ENCODE data around the gene LRIG2. TPM values are rescaled to one million over a fixed set of nuclear protein-coding genes. Genes with fewer than 3 reads are reported as not detected.
A peak's percentile ranks its signal among the peaks of the same experiment; 100 is the strongest.

The LRIG2 gene
- total and polyA plus RNA-seq, 2 of the 13 experiments (the other 11 are each of a cell fraction or from before 2014, with no cell fraction given) = 8.1 to 12.2 TPM

DNA sequence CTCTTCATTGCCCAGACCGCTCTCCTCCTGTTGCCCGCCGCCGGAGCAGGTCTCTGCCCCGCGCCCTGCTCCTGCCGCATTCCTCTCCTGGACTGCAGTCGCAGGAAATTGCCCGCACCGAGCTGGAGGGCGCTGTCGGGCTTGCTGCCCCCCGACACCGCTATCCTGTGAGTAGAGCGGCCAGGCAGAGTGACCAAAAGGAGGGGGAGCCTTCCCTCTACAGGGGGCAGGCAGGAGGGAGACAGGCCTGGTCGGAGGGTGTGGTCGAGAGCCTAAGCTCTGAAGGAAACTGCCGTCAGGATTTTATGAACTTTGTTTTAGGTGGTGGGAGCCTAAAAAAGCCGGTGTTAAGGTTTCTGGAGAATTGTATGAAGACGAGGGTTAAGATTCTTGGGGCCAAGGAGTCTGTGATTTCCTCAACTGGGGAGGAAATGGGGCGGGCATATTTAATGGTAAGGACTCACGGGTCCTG is 517 bp downstream of the LRIG2 start (continued):
- TF ChIP-seq, protein P1, sequence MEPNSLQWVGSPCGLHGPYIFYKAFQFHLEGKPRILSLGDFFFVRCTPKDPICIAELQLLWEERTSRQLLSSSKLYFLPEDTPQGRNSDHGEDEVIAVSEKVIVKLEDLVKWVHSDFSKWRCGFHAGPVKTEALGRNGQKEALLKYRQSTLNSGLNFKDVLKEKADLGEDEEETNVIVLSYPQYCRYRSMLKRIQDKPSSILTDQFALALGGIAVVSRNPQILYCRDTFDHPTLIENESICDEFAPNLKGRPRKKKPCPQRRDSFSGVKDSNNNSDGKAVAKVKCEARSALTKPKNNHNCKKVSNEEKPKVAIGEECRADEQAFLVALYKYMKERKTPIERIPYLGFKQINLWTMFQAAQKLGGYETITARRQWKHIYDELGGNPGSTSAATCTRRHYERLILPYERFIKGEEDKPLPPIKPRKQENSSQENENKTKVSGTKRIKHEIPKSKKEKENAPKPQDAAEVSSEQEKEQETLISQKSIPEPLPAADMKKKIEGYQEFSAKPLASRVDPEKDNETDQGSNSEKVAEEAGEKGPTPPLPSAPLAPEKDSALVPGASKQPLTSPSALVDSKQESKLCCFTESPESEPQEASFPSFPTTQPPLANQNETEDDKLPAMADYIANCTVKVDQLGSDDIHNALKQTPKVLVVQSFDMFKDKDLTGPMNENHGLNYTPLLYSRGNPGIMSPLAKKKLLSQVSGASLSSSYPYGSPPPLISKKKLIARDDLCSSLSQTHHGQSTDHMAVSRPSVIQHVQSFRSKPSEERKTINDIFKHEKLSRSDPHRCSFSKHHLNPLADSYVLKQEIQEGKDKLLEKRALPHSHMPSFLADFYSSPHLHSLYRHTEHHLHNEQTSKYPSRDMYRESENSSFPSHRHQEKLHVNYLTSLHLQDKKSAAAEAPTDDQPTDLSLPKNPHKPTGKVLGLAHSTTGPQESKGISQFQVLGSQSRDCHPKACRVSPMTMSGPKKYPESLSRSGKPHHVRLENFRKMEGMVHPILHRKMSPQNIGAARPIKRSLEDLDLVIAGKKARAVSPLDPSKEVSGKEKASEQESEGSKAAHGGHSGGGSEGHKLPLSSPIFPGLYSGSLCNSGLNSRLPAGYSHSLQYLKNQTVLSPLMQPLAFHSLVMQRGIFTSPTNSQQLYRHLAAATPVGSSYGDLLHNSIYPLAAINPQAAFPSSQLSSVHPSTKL (CRISPR knock-in tag; IDR thresholded peaks at IDR 0.05) = no peak
- TF ChIP-seq ZBTB42 (CRISPR knock-in tag; IDR thresholded peaks at IDR 0.05) (no peak), BRD4 (CRISPR knock-in tag; IDR thresholded peaks at IDR 0.05) (peak; percentile 27; the same call in 1 of the 2 replicates), YEATS4 (CRISPR knock-in tag; IDR thresholded peaks at IDR 0.05; ENCODE audit: borderline replicate concordance) (no peak; the same call in none of the 2 replicates), REPIN1 (CRISPR knock-in tag; IDR thresholded peaks at IDR 0.05; ENCODE audit: borderline replicate concordance, low read depth) (no peak; the same call in 1 of the 2 replicates), FOXP1 (IDR thresholded peaks at IDR 0.05) (no peak), FOXP1 (CRISPR knock-in tag; IDR thresholded peaks at IDR 0.05) (no peak), ETV5 (CRISPR knock-in tag; IDR thresholded peaks at IDR 0.05; ENCODE audit: borderline replicate concordance) (no peak), SSRP1 (CRISPR knock-in tag; IDR thresholded peaks at IDR 0.05) (no peak), ZBTB21 (CRISPR knock-in tag; IDR thresholded peaks at IDR 0.05) (no peak), NFYC (CRISPR knock-in tag; IDR thresholded peaks at IDR 0.05) (no peak), BCL6 (CRISPR knock-in tag; IDR thresholded peaks at IDR 0.05) (no peak), PAWR (CRISPR knock-in tag; IDR thresholded peaks at IDR 0.05; ENCODE audit: borderline replicate concordance) (no peak), ZC3H4 (CRISPR knock-in tag; IDR thresholded peaks at IDR 0.05; ENCODE audit: borderline replicate concordance) (no peak)
- TF ChIP-seq, protein P2, sequence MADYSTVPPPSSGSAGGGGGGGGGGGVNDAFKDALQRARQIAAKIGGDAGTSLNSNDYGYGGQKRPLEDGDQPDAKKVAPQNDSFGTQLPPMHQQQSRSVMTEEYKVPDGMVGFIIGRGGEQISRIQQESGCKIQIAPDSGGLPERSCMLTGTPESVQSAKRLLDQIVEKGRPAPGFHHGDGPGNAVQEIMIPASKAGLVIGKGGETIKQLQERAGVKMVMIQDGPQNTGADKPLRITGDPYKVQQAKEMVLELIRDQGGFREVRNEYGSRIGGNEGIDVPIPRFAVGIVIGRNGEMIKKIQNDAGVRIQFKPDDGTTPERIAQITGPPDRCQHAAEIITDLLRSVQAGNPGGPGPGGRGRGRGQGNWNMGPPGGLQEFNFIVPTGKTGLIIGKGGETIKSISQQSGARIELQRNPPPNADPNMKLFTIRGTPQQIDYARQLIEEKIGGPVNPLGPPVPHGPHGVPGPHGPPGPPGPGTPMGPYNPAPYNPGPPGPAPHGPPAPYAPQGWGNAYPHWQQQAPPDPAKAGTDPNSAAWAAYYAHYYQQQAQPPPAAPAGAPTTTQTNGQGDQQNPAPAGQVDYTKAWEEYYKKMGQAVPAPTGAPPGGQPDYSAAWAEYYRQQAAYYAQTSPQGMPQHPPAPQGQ (CRISPR knock-in tag; IDR thresholded peaks at IDR 0.05; ENCODE audit: borderline replicate concordance) = no peak
- TF ChIP-seq, protein P3, sequence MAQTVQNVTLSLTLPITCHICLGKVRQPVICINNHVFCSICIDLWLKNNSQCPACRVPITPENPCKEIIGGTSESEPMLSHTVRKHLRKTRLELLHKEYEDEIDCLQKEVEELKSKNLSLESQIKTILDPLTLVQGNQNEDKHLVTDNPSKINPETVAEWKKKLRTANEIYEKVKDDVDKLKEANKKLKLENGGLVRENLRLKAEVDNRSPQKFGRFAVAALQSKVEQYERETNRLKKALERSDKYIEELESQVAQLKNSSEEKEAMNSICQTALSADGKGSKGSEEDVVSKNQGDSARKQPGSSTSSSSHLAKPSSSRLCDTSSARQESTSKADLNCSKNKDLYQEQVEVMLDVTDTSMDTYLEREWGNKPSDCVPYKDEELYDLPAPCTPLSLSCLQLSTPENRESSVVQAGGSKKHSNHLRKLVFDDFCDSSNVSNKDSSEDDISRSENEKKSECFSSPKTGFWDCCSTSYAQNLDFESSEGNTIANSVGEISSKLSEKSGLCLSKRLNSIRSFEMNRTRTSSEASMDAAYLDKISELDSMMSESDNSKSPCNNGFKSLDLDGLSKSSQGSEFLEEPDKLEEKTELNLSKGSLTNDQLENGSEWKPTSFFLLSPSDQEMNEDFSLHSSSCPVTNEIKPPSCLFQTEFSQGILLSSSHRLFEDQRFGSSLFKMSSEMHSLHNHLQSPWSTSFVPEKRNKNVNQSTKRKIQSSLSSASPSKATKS (CRISPR knock-in tag; IDR thresholded peaks at IDR 0.05) = no peak
- TF ChIP-seq, protein P4, sequence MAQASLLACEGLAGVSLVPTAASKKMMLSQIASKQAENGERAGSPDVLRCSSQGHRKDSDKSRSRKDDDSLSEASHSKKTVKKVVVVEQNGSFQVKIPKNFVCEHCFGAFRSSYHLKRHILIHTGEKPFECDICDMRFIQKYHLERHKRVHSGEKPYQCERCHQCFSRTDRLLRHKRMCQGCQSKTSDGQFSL (CRISPR knock-in tag; IDR thresholded peaks at IDR 0.05) = no peak; the same call in 1 of the 2 replicates
- TF ChIP-seq, protein P5, sequence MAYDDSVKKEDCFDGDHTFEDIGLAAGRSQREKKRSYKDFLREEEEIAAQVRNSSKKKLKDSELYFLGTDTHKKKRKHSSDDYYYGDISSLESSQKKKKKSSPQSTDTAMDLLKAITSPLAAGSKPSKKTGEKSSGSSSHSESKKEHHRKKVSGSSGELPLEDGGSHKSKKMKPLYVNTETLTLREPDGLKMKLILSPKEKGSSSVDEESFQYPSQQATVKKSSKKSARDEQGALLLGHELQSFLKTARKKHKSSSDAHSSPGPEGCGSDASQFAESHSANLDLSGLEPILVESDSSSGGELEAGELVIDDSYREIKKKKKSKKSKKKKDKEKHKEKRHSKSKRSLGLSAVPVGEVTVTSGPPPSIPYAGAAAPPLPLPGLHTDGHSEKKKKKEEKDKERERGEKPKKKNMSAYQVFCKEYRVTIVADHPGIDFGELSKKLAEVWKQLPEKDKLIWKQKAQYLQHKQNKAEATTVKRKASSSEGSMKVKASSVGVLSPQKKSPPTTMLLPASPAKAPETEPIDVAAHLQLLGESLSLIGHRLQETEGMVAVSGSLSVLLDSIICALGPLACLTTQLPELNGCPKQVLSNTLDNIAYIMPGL (CRISPR knock-in tag; IDR thresholded peaks at IDR 0.05; ENCODE audit: borderline replicate concordance in 1 of 2, low read depth in 1 of 2) = peak; percentile 83 to 94

Measured in HepG2 (cell line).